ENCODE data around the gene SMIM5. TPM values are rescaled to one million over a fixed set of nuclear protein-coding genes. Genes with fewer than 3 reads are reported as not detected.

The SMIM5 gene
- total RNA-seq: 10 to 100 TPM in 1 of 2 donors, 1 to 10 TPM in 1; 6.4 to 12.0 TPM

GRCh38 chr17:75632863-75633485, at the start of gene SMIM5:
TSS of gene SMIM5 (plus strand) at chr17:75633434. CDS start at chr17:75640202, 6,768 bp downstream.
- no peaks in the 10 kb centered on the region for H3K36me3 ChIP-seq
- TF ChIP-seq CTCF (IDR thresholded peaks at IDR 0.05): peak; percentile 95 to 96
- H3K27ac ChIP-seq: peak within 1 kb of the TSS; percentile 88 to 94
- H3K4me3 ChIP-seq: peak within 1 kb of the TSS; percentile 27 to 31
- peaks cover 0 to 52% of the 10 kb centered on the region in 2 donors for H3K4me1 ChIP-seq
- peak; percentile 90 for DNase-seq (ENCODE audit: low spot score)
- H3K27me3 ChIP-seq: no peaks in the 10 kb centered on the region
- H3K9me3 ChIP-seq: no peaks in the 10 kb centered on the region

- H3K27ac ChIP-seq: no peak overlapping the region
- H3K36me3 ChIP-seq: no peaks in the 10 kb centered on the region
- peaks cover 0 to 16% of the 10 kb centered on the region in 2 donors for H3K4me1 ChIP-seq
- DNase-seq (ENCODE audit: low spot score): no peak
- H3K9me3 ChIP-seq: no peaks in the 10 kb centered on the region
- no peaks in the 10 kb centered on the region for H3K27me3 ChIP-seq
- no peak overlapping the region for H3K4me3 ChIP-seq
- TF ChIP-seq CTCF (IDR thresholded peaks at IDR 0.05): no peak
Observed at GRCh38 chr17:75584849-75585175, 48.4 kb upstream of the SMIM5 start.

GRCh38 chr17:75587675-75588595, 45.3 kb upstream of the SMIM5 start, which contains the start of gene MYO15B:
TSS of gene MYO15B (plus strand) at chr17:75587800. CDS start at chr17:75588058, 258 bp downstream.
- TF ChIP-seq CTCF (IDR thresholded peaks at IDR 0.05): peak; percentile 48 to 51
- no peaks in the 10 kb centered on the region for H3K9me3 ChIP-seq
- H3K27ac ChIP-seq: peak within 1 kb of the TSS; percentile 91 to 96
- DNase-seq (ENCODE audit: low spot score): peak; percentile 61
- H3K36me3 ChIP-seq: no peaks in the 10 kb centered on the region
- H3K4me1 ChIP-seq: peaks cover 0 to 24% of the 10 kb centered on the region in 2 donors
- H3K4me3 ChIP-seq: peak within 1 kb of the TSS; percentile 45 to 74
- no peaks in the 10 kb centered on the region for H3K27me3 ChIP-seq

GRCh38 chr17:75588596-75589011, 44.6 kb upstream of the SMIM5 start:
- TF ChIP-seq CTCF (IDR thresholded peaks at IDR 0.05): no peak
- Histone ChIP-seq H3K4me3 (peak overlapping the region; percentile 45 to 74), H3K27me3 (no peaks in the 10 kb centered on the region), H3K4me1 (peaks cover 0 to 24% of the 10 kb centered on the region in 2 donors), H3K36me3 (no peaks in the 10 kb centered on the region), H3K9me3 (no peaks in the 10 kb centered on the region), H3K27ac (peak overlapping the region; percentile 91 to 96)
- DNase-seq (ENCODE audit: low spot score): no peak

- Histone ChIP-seq H3K36me3 (no peaks in the 10 kb centered on the region), H3K27me3 (no peaks in the 10 kb centered on the region), H3K4me1 (peaks cover 0 to 24% of the 10 kb centered on the region in 2 donors), H3K27ac (peak overlapping the region; percentile 91 to 96), H3K9me3 (no peaks in the 10 kb centered on the region), H3K4me3 (peak overlapping the region; percentile 45 to 74)
- peak; percentile 84 for DNase-seq (ENCODE audit: low spot score)
- TF ChIP-seq CTCF (IDR thresholded peaks at IDR 0.05): peak; percentile 56 to 82
Observed at GRCh38 chr17:75589012-75589918, 44.0 kb upstream of the SMIM5 start.

Data from right atrium auricular region (tissue), 2 donors.